Tibial nerve (tissue), 4 donors: ENCODE data around the gene ZBTB7C. TPM values are rescaled to one million over a fixed set of nuclear protein-coding genes. Genes with fewer than 3 reads are reported as not detected.

Experiments
- DNase-seq, 2 donors: peaks; one replicate each; pipeline ENCODE4 v3.0.0-alpha.2; 2019; ENCODE audit warnings: low spot score in 2 of 2
- H3K27ac ChIP-seq, 4 donors: fragments of 200-600 bp; sonication (generic) in 3 of 4; one replicate each; pipeline ENCODE4 v1.5.1; 2017 to 2019; ENCODE audit warnings: mild to moderate bottlenecking in 1 of 4
- H3K27me3 ChIP-seq, 2 donors: fragments of 200-600 bp; sonication (generic) in 1 of 2; one replicate each; pipeline versions ENCODE4 v1.5.1 to v1.6.0; 2017 to 2019
- H3K36me3 ChIP-seq, 3 donors: fragments of 200-600 bp; sonication (generic); one replicate each; pipeline ENCODE4 v1.5.1; 2018 to 2019
- H3K4me1 ChIP-seq, 4 donors: fragments of 200-600 bp; sonication (generic) in 3 of 4; one replicate each; pipeline ENCODE4 v1.5.1; 2017 to 2019
- H3K4me3 ChIP-seq, 4 donors: fragments of 200-600 bp; sonication (generic) in 3 of 4; one replicate each; pipeline ENCODE4 v1.5.1; 2017 to 2019; ENCODE audit warnings: mild to moderate bottlenecking in 1 of 4, moderate library complexity in 1 of 4
- H3K9me3 ChIP-seq, 4 donors: fragments of 200-600 bp; sonication (generic) in 3 of 4; one replicate each; pipeline ENCODE4 v1.5.1; 2017 to 2019
- EP300 ChIP-seq, 2 donors: sonication (generic); formaldehyde crosslinking; IDR thresholded peaks; one replicate each; pipeline ENCODE4 v1.6.1; 2017; ENCODE audit warnings: antibody characterized with exemption in 2 of 2, mild to moderate bottlenecking in 1 of 2
- POLR2A ChIP-seq, 2 donors: fragments of 450-650 bp; IDR thresholded peaks; one replicate each; pipeline ENCODE4 v1.6.1; 2017; ENCODE audit warnings: antibody characterized with exemption in 2 of 2, mild to moderate bottlenecking in 2 of 2, moderate library complexity in 2 of 2
- WGBS, 2 donors: methylation state at CpG; one replicate each; pipeline ENCODE4 v1.1.5; 2018; 5-methylcytosine and 5-hydroxymethylcytosine counted together
- total RNA-seq, 4 donors: library from RNA; depleted of rRNA; stranded (reverse); fragments of >200 nt; gene quantifications; one replicate each; pipeline ENCODE4 v1.1.0, GENCODE V29; 2016
- TF ChIP-seq, protein P1 (sequence below), 5 experiments: fragments of 200-600 bp in 3 of 5; fragments of 450-650 bp in 2 of 5; sonication (generic) in 3 of 5; IDR thresholded peaks; one replicate each; pipeline ENCODE4 v1.5.1; 2016 to 2019; ENCODE audit warnings: antibody characterized with exemption in 5 of 5, mild to moderate bottlenecking in 3 of 5, moderate library complexity in 2 of 5

ZBTB7C gene
- total RNA-seq, 4 donors from 2014 or later, result 24.6 to 95.0 (median 75.3) TPM

DNA sequence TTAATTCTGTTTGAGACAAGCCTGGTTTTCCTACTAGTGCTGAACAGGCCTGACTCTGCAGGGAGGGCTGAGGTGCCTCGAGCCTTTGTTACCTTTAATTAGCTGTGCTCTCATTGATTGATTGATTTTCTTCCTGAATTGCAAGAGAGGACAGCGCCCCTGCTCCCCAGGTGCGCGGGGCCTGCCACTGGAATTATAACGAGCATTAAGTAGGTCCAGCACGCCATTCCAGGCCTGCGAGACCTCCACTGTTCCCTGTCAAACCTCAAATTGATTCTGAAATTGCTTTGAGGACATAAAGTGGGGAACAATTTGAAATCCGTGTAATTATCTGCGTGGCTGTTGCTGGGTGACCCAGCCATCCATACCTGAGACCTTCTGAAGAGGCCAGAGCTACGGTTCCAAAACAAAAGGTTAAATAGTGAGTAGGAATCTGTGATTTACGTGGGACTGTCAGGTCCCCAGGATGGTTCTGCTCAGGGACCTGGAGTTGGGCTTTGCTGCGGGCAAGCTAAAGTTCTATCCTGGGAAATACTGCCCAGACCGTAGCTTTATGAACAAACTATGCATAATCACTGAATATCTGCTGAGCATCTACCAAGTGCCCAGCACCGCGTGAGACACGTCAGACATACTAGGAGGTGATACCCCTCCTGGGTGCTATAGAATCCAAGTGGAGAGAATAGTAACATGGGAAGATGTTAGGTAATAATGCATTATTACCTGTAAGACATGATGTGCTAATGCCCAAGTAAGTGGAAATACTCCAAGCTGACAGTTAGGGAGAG lies 104.1 kb downstream of the ZBTB7C start:
- Histone ChIP-seq H3K4me1 (peaks cover 0 to 19% (median 0%) of the 10 kb centered on the region in 4 donors), H3K27ac (no peak overlapping the region), H3K36me3 (no peaks in the 10 kb centered on the region), H3K4me3 (no peak overlapping the region), H3K9me3 (no peaks in the 10 kb centered on the region), H3K27me3 (no peaks in the 10 kb centered on the region)
- 81 to 85% methylated on average over 16 of the region's 16 CpGs for WGBS, 2 donors
- TF ChIP-seq, protein P1, sequence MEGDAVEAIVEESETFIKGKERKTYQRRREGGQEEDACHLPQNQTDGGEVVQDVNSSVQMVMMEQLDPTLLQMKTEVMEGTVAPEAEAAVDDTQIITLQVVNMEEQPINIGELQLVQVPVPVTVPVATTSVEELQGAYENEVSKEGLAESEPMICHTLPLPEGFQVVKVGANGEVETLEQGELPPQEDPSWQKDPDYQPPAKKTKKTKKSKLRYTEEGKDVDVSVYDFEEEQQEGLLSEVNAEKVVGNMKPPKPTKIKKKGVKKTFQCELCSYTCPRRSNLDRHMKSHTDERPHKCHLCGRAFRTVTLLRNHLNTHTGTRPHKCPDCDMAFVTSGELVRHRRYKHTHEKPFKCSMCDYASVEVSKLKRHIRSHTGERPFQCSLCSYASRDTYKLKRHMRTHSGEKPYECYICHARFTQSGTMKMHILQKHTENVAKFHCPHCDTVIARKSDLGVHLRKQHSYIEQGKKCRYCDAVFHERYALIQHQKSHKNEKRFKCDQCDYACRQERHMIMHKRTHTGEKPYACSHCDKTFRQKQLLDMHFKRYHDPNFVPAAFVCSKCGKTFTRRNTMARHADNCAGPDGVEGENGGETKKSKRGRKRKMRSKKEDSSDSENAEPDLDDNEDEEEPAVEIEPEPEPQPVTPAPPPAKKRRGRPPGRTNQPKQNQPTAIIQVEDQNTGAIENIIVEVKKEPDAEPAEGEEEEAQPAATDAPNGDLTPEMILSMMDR (IDR thresholded peaks at IDR 0.05), result no peak
- TF ChIP-seq POLR2A (IDR thresholded peaks at IDR 0.05) (no peak), EP300 (IDR thresholded peaks at IDR 0.05) (no peak)
- DNase-seq, result no peak

DNA sequence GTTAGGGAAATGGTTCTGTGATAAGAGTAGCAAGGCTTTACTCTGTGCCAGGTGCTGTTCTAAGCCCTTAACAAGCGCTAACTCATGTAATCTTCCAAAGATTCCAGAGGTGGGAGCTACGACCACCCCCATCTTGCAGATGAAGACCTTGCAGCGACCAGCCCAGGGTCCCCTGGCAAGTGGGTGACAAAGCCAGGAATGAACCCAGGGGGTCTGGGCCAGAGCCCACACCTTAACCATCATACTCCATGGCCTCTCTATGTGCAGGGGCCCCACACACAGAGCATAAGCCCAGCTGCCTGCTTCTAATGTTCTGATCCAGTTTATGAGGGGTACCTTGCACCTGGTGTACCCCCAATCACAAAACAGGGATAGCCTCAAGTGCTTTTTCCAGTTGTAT lies 105.3 kb downstream of the ZBTB7C start:
- no peak for DNase-seq
- no peak for TF ChIP-seq EP300 (IDR thresholded peaks at IDR 0.05)
- TF ChIP-seq, protein P1 (IDR thresholded peaks at IDR 0.05), result no peak
- no peaks in the 10 kb centered on the region for H3K36me3 ChIP-seq
- H3K9me3 ChIP-seq, result no peaks in the 10 kb centered on the region
- H3K4me3 ChIP-seq, result no peak overlapping the region
- H3K27me3 ChIP-seq, result no peaks in the 10 kb centered on the region
- no peak overlapping the region for H3K27ac ChIP-seq
- H3K4me1 ChIP-seq, result peaks cover 0 to 19% (median 0%) of the 10 kb centered on the region in 4 donors
- 88 to 99% methylated on average over 3 of the region's 3 CpGs for WGBS, 2 donors

DNA sequence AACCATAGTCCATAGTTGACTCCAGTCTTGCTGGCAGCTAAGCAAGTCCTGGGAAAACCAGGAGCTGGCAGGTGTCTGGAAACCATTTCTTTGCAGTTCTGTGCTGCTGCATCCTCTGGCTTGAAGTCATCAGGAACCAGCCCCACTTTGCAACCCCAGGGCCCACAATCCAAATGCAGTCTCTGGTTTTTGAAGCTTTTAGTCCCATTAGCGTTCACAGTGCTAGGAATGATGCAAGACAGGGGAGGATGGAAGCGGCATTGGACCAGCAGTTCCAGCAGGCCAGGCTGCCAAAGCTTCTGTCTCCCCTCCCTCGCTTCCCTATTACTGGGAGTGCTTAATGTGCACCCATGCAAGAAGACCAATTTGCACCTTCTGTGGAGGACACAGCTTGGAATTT lies 106.4 kb downstream of the ZBTB7C start:
- DNase-seq, result no peak
- H3K9me3 ChIP-seq, result no peaks in the 10 kb centered on the region
- H3K4me3 ChIP-seq, result no peak overlapping the region
- TF ChIP-seq EP300 (IDR thresholded peaks at IDR 0.05), result no peak
- no peaks in the 10 kb centered on the region for H3K27me3 ChIP-seq
- H3K36me3 ChIP-seq, result no peaks in the 10 kb centered on the region
- H3K27ac ChIP-seq, result no peak overlapping the region
- peaks cover 0 to 15% (median 0%) of the 10 kb centered on the region in 4 donors for H3K4me1 ChIP-seq
- 95 to 98% methylated on average over 3 of the region's 3 CpGs for WGBS, 2 donors

DNA sequence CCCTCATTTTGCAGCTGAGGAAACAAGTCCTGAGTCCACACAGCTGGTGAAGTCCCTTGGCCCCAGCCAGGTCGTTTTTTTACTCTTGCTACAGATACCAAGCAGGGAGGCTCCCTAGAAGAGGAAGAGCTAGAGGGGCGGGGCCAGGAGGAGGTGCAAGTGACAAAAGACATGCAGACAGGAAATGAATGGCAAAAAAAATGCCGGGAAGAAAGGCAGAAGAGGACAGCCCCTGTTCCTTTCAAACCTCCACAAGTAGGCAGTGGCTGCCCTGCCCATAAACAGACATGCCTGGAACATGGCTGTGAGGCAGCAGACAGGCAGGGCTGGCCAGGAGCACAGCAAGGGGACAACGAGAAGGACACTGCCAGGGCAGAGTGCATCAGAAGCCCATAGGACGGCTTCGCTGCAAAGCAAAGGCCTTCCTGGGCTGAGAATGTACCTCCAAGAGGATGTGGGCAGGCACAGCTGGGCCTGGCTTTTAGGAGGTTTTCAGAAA lies 108.7 kb downstream of the ZBTB7C start:
- Histone ChIP-seq H3K4me1 (peaks cover 0 to 15% (median 0%) of the 10 kb centered on the region in 4 donors), H3K27ac (no peak overlapping the region), H3K4me3 (no peak overlapping the region), H3K36me3 (no peaks in the 10 kb centered on the region), H3K27me3 (no peaks in the 10 kb centered on the region), H3K9me3 (no peaks in the 10 kb centered on the region)
- no peak for TF ChIP-seq EP300 (IDR thresholded peaks at IDR 0.05)
- TF ChIP-seq, protein P1 (IDR thresholded peaks at IDR 0.05), result no peak
- TF ChIP-seq POLR2A (IDR thresholded peaks at IDR 0.05), result no peak
- no peak for DNase-seq
- 44 to 52% methylated on average over 6 of the region's 6 CpGs for WGBS, 2 donors

DNA sequence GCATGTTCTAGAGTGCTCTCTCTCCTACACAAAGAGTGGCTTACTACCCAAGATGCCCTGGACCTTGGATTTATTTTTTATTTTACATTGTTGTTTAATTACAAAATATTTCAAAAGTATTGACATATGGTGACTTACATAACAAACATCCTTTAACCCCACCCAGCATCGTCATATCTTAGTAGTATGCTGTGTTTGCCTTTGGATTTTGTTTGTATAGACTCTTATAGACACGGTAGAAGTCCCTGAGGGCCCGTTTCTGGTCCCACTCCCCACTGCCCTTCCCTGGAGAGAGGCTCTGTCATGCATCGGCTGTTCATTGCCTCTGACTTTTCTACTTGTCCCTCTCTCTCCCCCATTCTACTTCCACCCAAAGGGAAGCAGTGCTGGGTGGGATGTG lies 112.0 kb downstream of the ZBTB7C start:
- H3K27ac ChIP-seq, result no peak overlapping the region
- DNase-seq, result no peak
- H3K9me3 ChIP-seq, result no peaks in the 10 kb centered on the region
- no peak for TF ChIP-seq EP300 (IDR thresholded peaks at IDR 0.05)
- 81 to 82% methylated on average over 4 of the region's 4 CpGs for WGBS, 2 donors
- no peaks in the 10 kb centered on the region for H3K36me3 ChIP-seq
- no peaks in the 10 kb centered on the region for H3K27me3 ChIP-seq
- no peak overlapping the region for H3K4me3 ChIP-seq
- peaks cover 0 to 20% (median 0%) of the 10 kb centered on the region in 4 donors for H3K4me1 ChIP-seq

DNA sequence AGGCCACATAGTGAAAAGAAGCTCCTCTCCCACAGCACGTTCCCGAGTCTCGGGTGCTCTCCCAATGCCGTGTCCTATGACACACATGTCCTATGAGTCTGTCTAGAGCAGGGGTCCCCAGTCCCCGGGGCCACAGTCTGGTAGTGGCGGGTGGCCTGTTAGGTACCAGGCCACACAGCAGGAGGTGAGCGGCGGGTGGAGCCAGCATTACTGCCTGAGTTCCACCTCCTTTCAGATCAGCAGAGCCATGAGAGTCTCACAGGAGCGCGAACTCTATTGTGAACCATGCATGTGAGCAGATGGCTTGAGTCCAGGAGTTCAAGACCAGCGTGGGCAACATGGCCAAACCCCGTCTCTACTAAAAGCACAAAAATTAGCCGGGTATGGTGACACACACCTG lies 112.6 kb downstream of the ZBTB7C start:
- no peak for DNase-seq
- H3K36me3 ChIP-seq, result no peaks in the 10 kb centered on the region
- no peak overlapping the region for H3K27ac ChIP-seq
- TF ChIP-seq EP300 (IDR thresholded peaks at IDR 0.05) (no peak), POLR2A (IDR thresholded peaks at IDR 0.05) (no peak)
- TF ChIP-seq, protein P1 (IDR thresholded peaks at IDR 0.05), result no peak
- 90 to 92% methylated on average over 13 of the region's 13 CpGs for WGBS, 2 donors
- no peak overlapping the region for H3K4me3 ChIP-seq
- H3K27me3 ChIP-seq, result no peaks in the 10 kb centered on the region
- no peaks in the 10 kb centered on the region for H3K9me3 ChIP-seq
- H3K4me1 ChIP-seq, result peaks cover 0 to 16% (median 0%) of the 10 kb centered on the region in 4 donors
